Measurements from ENCODE around the gene ERC1. TPM values are rescaled to one million over a fixed set of nuclear protein-coding genes. Genes with fewer than 3 reads are reported as not detected.

The ERC1 gene
- polyA plus RNA-seq, 2 of the 4 experiments (the other 2 are of a cell fraction) = 14.2 to 20.9 TPM

GRCh38 chr12:1351926-1352325 is 360.9 kb downstream of the ERC1 start:
- DNase-seq (ENCODE audit: low read depth in 1 of 2, low spot score in 1 of 2) (no peak), ATAC-seq (no peak), FAIRE-seq (no peak)
- H3K4me2 ChIP-seq = no peak overlapping the region
- peaks cover 27% of the 10 kb centered on the region for H3K4me1 ChIP-seq
- H3K9me3 ChIP-seq = no peaks in the 10 kb centered on the region
- ChIA-PET CTCF (interaction anchor here (1.4 kb wide), 1 partner anchor 115 kb away, joined by 3 read pairs; no protein-coding TSS in a partner anchor), POLR2A (no interaction called here)
- no peak overlapping the region for H3K27ac ChIP-seq
- 93% methylated on average over 2 of the region's 2 CpGs for WGBS (ENCODE audit: missing lambda C conversion rate)
- TF ChIP-seq EP300 (IDR thresholded peaks at IDR 0.05) (no peak), CHD2 (IDR thresholded peaks at IDR 0.05; ENCODE audit: low read length, partially characterized antibody) (no peak), HMGXB4 (CRISPR knock-in tag; IDR thresholded peaks at IDR 0.05; ENCODE audit: borderline replicate concordance) (no peak), CBX8 (IDR thresholded peaks at IDR 0.05) (no peak)
- H3K4me3 ChIP-seq = no peak overlapping the region

GRCh38 chr12:1353451-1353850 is 362.4 kb downstream of the ERC1 start:
- DNase-seq (ENCODE audit: low read depth in 1 of 2, low spot score in 1 of 2) = no peak
- Histone ChIP-seq H3K4me1 (peaks cover 25% of the 10 kb centered on the region), H3K4me3 (no peak overlapping the region), H3K27ac (no peak overlapping the region), H3K9me3 (no peaks in the 10 kb centered on the region), H3K4me2 (no peak overlapping the region)
- 97% methylated on average over 2 of the region's 2 CpGs for WGBS (ENCODE audit: missing lambda C conversion rate)
- FAIRE-seq = no peak
- ChIA-PET POLR2A (no interaction called here), CTCF (interaction anchor here (0.6 to 1.4 kb wide), 4 partner anchors 13 to 459 kb away, joined by 3 read pairs; no protein-coding TSS in a partner anchor)
- no peak for ATAC-seq
- TF ChIP-seq ZC3H11A (IDR thresholded peaks at IDR 0.05) = no peak
- TF ChIP-seq POLR2AphosphoS2 (conservative IDR thresholded peaks at IDR 0.05; ENCODE audit: low read length) = no peak
- no peak for TF ChIP-seq HDAC2 (IDR thresholded peaks at IDR 0.05)
- TF ChIP-seq JUN (IDR thresholded peaks at IDR 0.05) = no peak
- TF ChIP-seq HMGXB4 (CRISPR knock-in tag; IDR thresholded peaks at IDR 0.05; ENCODE audit: borderline replicate concordance) = no peak
- TF ChIP-seq JUNB (IDR thresholded peaks at IDR 0.05) = no peak
- TF ChIP-seq HOXA7 (CRISPR knock-in tag; IDR thresholded peaks at IDR 0.05) = no peak
- TF ChIP-seq ZFP36 (IDR thresholded peaks at IDR 0.05; ENCODE audit: borderline replicate concordance, partially characterized antibody) = no peak

GRCh38 chr12:1355396-1355795 is 364.4 kb downstream of the ERC1 start:
- no peak for FAIRE-seq
- WGBS (ENCODE audit: missing lambda C conversion rate) = 94% methylated on average over 4 of the region's 4 CpGs
- no peak overlapping the region for H3K4me2 ChIP-seq
- no peak for TF ChIP-seq PHF8 (IDR thresholded peaks at IDR 0.05; ENCODE audit: borderline replicate concordance, low read depth)
- no peak for TF ChIP-seq HOXB13 (CRISPR knock-in tag; IDR thresholded peaks at IDR 0.05; ENCODE audit: low read depth)
- no peak for TF ChIP-seq MAFK (IDR thresholded peaks at IDR 0.05; ENCODE audit: partially characterized antibody)
- no peak for TF ChIP-seq CBX8 (IDR thresholded peaks at IDR 0.05)
- TF ChIP-seq SMC3 (IDR thresholded peaks at IDR 0.05) = no peak
- no peak for TF ChIP-seq ZC3H11A (IDR thresholded peaks at IDR 0.05)
- TF ChIP-seq HOXA7 (CRISPR knock-in tag; IDR thresholded peaks at IDR 0.05) = no peak
- TF ChIP-seq NFE2L2 (conservative IDR thresholded peaks at IDR 0.05; ENCODE audit: low read length) = no peak
- no peak for TF ChIP-seq RCOR1 (IDR thresholded peaks at IDR 0.05; ENCODE audit: low read depth, low read length)
- TF ChIP-seq EHMT2 (IDR thresholded peaks at IDR 0.05; ENCODE audit: low read depth) = no peak
- TF ChIP-seq HDAC2 (IDR thresholded peaks at IDR 0.05) = no peak
- no peak for TF ChIP-seq CHD4 (IDR thresholded peaks at IDR 0.05; ENCODE audit: borderline replicate concordance)
- no peak for TF ChIP-seq KDM1A (IDR thresholded peaks at IDR 0.05; ENCODE audit: low read depth)
- TF ChIP-seq EHF (CRISPR knock-in tag; IDR thresholded peaks at IDR 0.05) = no peak
- no peak for TF ChIP-seq MAX (IDR thresholded peaks at IDR 0.05)
- no peak for TF ChIP-seq ZFP36 (IDR thresholded peaks at IDR 0.05; ENCODE audit: borderline replicate concordance, partially characterized antibody)
- TF ChIP-seq HMGXB4 (CRISPR knock-in tag; IDR thresholded peaks at IDR 0.05; ENCODE audit: borderline replicate concordance) = no peak
- no peak for TF ChIP-seq CTCF (IDR thresholded peaks at IDR 0.05)
- no peak for TF ChIP-seq E2F6 (IDR thresholded peaks at IDR 0.05; ENCODE audit: borderline replicate concordance, low read depth)

More at GRCh38 chr12:1355396-1355795, 364.4 kb downstream of the ERC1 start:
- no peak overlapping the region for H3K4me3 ChIP-seq
- ATAC-seq = no peak
- no peak overlapping the region for H3K27ac ChIP-seq
- H3K9me3 ChIP-seq = no peaks in the 10 kb centered on the region
- ChIA-PET POLR2A (no interaction called here), CTCF (interaction anchor here (0.6 to 1.2 kb wide), 3 partner anchors 11 to 237 kb away, joined by 3 to 5 read pairs (median 4); no protein-coding TSS in a partner anchor)
- DNase-seq (ENCODE audit: low read depth in 1 of 2, low spot score in 1 of 2) = no peak
- peaks cover 17% of the 10 kb centered on the region for H3K4me1 ChIP-seq
